GM10266 (cell line): ENCODE results near the gene MRPL16.
A peak's percentile ranks its signal among the peaks of the same experiment; 100 is the strongest.
"Not testable (repeated sequence)": the region's sequence is repeated elsewhere in the genome, so short reads cannot be mapped to it uniquely, and the experiment has no call there.

Experiments used
- DNase-seq: peaks from one replicate; pipeline ENCODE4 v3.0.0; 2012; ENCODE audit errors: extremely low spot score
- TF ChIP-seq, protein P1 (sequence below): IDR thresholded peaks from 2 replicates; pipeline ENCODE4 v1.5.1; 2012; ENCODE audit warnings: mild to moderate bottlenecking, low read depth; ENCODE audit not compliant: control insufficient read depth, insufficient read depth; ENCODE audit errors: missing control alignments

The MRPL16 gene

DNA sequence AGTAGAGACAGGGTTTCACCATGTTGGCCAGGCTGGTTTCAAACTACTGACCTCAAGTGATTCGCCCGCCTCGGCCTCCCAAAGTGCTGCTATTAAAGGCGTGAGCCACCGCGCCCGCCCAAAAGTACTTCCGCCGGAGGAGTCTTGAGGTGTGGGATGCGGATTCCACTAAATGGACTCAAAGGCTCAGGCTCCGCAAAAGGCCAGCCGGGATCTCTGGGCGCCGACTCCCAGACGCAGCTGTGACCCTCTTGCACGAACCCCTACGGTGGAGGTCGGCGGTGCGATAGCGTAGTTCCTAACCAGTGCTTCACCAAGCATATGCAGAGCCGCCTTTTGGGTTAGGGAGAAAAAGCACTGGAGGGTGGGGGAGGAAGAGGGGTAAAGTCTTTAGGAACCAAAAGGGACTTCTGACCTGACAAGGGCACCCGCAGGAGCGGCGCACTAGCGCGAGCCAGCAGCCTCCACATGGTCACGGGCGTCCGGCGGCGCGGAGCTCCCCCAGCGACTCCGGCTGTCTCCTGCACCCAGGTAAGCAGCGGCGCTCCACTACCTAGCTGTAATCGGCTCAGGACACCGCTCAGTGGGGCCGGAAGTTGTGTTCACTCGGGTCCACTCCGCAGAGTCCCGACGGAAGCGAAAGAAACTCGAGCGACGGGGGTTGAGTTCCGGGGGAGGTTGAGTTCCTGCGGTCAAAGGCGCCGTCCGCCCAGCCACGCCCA lies at the start of gene MRPL16:
MRPL16 (minus strand) TSS at position 590 of the 722 bp plus-strand sequence; CDS start at position 470, 120 bp downstream.
- peak; percentile 76 for DNase-seq
- TF ChIP-seq, protein P1, sequence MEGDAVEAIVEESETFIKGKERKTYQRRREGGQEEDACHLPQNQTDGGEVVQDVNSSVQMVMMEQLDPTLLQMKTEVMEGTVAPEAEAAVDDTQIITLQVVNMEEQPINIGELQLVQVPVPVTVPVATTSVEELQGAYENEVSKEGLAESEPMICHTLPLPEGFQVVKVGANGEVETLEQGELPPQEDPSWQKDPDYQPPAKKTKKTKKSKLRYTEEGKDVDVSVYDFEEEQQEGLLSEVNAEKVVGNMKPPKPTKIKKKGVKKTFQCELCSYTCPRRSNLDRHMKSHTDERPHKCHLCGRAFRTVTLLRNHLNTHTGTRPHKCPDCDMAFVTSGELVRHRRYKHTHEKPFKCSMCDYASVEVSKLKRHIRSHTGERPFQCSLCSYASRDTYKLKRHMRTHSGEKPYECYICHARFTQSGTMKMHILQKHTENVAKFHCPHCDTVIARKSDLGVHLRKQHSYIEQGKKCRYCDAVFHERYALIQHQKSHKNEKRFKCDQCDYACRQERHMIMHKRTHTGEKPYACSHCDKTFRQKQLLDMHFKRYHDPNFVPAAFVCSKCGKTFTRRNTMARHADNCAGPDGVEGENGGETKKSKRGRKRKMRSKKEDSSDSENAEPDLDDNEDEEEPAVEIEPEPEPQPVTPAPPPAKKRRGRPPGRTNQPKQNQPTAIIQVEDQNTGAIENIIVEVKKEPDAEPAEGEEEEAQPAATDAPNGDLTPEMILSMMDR = peak; percentile 17

DNA sequence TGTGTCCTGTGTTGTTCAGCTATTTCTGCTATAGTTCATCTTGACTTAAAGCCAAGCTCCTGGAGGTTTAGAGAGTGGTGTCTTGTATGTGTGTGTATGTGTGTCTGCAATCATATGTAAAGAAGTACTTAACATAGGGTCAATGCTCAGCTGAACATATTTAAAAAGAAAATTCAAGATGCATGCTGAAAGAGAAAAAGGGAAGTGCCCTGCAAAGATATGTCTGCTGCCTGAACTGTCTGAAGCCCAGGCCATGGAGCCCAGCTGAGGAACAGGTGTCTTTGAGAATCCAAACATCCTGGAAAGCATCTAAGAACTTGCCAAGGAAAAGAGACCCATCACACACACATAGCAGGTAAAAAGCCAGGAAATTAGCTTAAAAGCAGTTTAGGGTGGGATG lies 49.1 kb upstream of the MRPL16 start:
- TF ChIP-seq, protein P1 = no peak
- no peak for DNase-seq

DNA sequence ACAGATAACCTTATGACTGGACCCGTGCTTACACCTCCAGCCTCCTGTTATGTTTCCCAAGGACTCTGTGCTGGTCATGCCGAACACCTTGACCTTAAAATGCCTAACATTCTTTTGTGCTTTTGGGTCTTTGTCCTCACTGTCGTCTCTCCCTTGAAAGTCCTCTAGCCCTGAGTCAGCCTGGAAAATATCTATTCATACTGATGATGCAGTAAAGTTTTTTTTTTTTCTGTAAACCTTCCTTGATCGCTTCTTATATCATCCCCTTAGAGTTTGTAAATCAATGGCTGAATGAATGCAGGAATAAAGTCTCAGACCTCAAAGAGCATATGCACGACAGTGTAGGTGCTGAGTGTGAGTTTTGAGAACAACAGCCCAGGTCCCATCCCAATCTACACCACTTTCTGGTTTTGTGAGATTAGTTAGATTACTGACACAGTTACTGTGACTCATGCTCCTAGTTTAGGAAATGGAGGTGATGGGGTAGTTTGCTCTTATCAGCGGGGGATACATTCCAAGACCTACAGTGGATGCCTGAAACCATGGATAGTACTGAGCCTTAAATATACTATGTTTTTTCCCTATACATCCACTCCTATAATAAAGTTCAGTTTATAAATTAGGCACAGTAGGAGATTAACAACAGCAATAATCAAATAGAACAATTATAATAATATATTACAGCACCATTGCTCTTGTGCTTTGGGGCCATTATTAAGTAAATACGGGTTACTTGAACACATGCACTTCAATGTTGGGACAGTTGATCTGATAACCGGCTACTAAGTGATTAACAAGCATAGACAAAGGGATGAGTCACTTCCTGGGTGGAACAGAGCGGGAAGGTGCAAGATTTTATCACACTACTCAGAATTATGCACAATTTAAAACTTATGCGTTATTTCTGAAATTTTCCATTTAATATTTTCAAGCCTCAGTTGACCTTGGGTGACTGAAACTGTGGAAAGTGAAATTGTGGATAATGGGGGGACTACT lies 47.2 kb upstream of the MRPL16 start:
- TF ChIP-seq, protein P1 = no peak
- DNase-seq = no peak

DNA sequence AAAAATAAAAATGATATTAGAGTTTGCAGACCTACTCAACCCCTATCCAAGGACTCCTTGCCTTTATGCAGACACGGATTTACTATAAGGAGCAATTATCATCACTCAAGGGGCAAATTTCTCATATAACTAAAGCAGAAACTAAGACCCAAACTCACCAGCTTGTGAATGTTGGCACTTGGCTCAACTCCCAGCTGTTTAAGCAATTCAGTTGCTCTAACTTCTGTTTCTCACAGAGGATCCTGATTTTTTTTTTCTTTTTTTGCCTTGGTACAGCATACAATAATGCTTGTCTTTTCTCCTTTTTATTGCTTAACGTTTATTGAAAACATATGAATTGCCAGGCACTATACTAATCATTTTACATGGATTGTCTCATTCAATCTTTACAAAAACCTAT lies 44.3 kb upstream of the MRPL16 start:
- DNase-seq = no peak
- TF ChIP-seq, protein P1 = no peak

DNA sequence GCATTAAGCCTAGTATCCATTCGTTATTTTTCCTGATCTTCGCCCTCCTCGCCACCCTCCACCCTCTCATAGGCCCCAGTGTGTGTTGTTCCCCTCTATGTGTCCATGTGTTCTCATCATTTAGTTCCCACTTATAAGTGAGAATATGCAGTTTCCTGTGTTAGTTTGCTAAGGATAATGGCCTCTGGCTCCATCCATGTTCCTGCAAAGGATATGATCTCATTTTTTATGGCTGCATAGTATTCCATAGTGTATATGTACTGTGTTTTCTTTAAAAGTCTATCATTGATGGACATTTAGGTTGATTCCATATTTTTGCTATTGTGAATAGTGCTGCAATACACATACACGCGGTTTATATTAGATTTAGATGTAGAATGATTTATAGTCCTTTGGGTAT lies 40.8 kb upstream of the MRPL16 start:
- DNase-seq = not testable (repeated sequence)

DNA sequence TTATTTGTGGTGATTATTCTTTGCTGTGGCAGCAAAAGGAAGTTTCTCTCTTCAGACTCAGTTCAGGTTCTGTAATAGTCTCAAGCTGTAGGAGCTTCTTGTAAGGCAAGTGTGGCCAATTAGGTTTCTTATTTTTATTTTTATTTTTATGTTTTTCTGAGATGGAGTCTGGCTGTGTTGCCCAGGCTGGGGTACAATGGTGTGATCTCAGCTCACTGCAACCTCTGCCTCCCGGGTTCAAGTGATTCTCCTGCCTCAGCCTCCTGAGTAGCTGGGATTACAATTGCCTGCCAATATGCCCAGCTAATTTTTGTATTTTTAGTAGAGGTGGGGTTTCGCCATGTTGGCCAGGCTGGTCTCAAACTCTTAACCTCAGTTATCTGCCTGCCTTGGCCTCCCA lies 39.0 kb upstream of the MRPL16 start:
- DNase-seq = not testable (repeated sequence)

DNA sequence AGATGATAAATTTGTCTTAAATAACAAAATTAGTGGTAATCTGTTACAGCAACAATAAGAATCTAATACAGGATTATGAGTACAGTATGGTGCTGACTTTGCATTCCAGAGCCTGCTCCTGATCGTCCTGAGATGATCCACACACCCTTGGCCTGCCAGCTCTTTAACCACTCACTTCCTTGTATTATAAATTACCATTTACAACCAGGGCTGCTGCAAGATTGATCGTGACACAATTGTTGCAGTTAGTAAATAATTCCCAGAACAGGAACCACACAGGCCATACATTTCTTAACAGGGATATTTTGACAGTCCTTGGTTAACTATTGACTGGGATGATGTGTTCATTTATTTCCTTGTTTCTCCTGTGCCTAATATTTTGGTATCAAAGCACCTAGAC lies 38.6 kb upstream of the MRPL16 start:
- no peak for DNase-seq
- TF ChIP-seq, protein P1 = no peak

DNA sequence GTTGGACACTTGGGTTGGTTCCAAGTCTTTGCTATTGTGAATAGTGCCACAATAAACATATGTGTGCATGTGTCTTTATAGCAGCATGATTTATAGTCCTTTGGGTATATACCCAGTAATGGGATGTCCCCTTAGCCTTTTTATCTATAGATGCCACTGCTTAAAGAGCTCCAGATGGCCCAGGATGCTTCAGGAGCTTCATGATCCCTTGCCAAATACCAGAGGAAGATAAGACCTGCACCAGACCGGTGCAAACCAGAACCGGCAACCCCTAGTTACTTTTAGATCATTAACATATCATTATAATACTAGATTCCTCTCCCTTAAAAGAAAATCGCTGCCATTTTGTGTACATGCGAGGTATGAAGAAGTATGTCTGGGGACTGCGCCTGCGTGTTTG lies 37.9 kb upstream of the MRPL16 start:
- DNase-seq = not testable (repeated sequence)
